ENCODE measurements around the gene KIFAP3.

- TF ChIP-seq CTCF (IDR thresholded peaks at IDR 0.05) (no peak), POLR2A (IDR thresholded peaks at IDR 0.05) (no peak)
Measured at GRCh38 chr1:169890761-169891538, 183.5 kb downstream of the KIFAP3 start.
